Spleen (tissue), 11 donors: ENCODE results near the gene FNDC3A. TPM values are rescaled to one million over a fixed set of nuclear protein-coding genes. Genes with fewer than 3 reads are reported as not detected.
A peak's percentile ranks its signal among the peaks of the same experiment; 100 is the strongest.

ENCODE experiments used
- DNase-seq: peaks from one replicate; pipeline ENCODE4 v3.0.0-alpha.2; 2020
- H3K27ac ChIP-seq, 8 donors: fragments of 200-600 bp; sonication (generic) in 7 of 8; 1 replicate in 4 of 8; 2 replicates in 4 of 8; pipeline versions ENCODE4 v1.5.0 to v1.8.0; 2016 to 2021; ENCODE audit warnings: inconsistent platforms in 4 of 8, mild to moderate bottlenecking in 4 of 8, moderate library complexity in 1 of 8
- H3K27me3 ChIP-seq, 7 donors: fragments of 200-600 bp; sonication (generic) in 6 of 7; replicated peaks in 1 of 7; 1 replicate in 4 of 7; 2 replicates in 3 of 7; pipeline versions ENCODE4 v1.5.0 to v1.8.0; 2016 to 2021; ENCODE audit warnings: inconsistent platforms in 3 of 7, mild to moderate bottlenecking in 1 of 7
- H3K36me3 ChIP-seq, 6 donors: fragments of 200-600 bp; sonication (generic) in 5 of 6; 1 replicate in 4 of 6; 2 replicates in 2 of 6; pipeline versions ENCODE4 v1.5.0 to v1.8.0; 2016 to 2021; ENCODE audit warnings: inconsistent platforms in 2 of 6
- H3K4me1 ChIP-seq, 6 donors: fragments of 200-600 bp; sonication (generic) in 5 of 6; 1 replicate in 3 of 6; 2 replicates in 3 of 6; pipeline versions ENCODE4 v1.5.0 to v1.8.0; 2016 to 2021; ENCODE audit warnings: inconsistent platforms in 3 of 6
- H3K4me3 ChIP-seq, 8 donors: fragments of 200-600 bp; sonication (generic) in 7 of 8; 1 replicate in 4 of 8; 2 replicates in 4 of 8; pipeline versions ENCODE4 v1.5.0 to v1.8.0; 2016 to 2021; ENCODE audit warnings: inconsistent platforms in 4 of 8, mild to moderate bottlenecking in 4 of 8, moderate library complexity in 2 of 8
- H3K9me3 ChIP-seq, 8 donors: fragments of 200-600 bp; sonication (generic) in 7 of 8; 1 replicate in 4 of 8; 2 replicates in 4 of 8; pipeline versions ENCODE4 v1.5.0 to v1.8.0; 2016 to 2021; ENCODE audit warnings: inconsistent platforms in 4 of 8
- CTCF ChIP-seq, 11 experiments: fragments of 200-600 bp in 7 of 11; fragments of 450-650 bp in 4 of 11; sonication (generic) in 4 of 11; IDR thresholded peaks in 8 of 11; conservative IDR thresholded peaks in 3 of 11; 1 replicate in 7 of 11; 2 replicates in 4 of 11; pipeline versions ENCODE4 v1.4.0 to v1.8.0; 2016 to 2021; ENCODE audit warnings: antibody characterized with exemption in 11 of 11, inconsistent platforms in 4 of 11, mild to moderate bottlenecking in 1 of 11
- POLR2A ChIP-seq, 3 donors: fragments of 450-650 bp; IDR thresholded peaks; one replicate each; pipeline ENCODE4 v1.5.1; 2017; ENCODE audit warnings: antibody characterized with exemption in 3 of 3, mild to moderate bottlenecking in 1 of 3
- POLR2AphosphoS5 ChIP-seq, 3 donors: sonication (generic); formaldehyde crosslinking; IDR thresholded peaks; one replicate each; pipeline ENCODE4 v1.5.1; 2017; ENCODE audit warnings: antibody characterized with exemption in 3 of 3
- WGBS, 5 donors: extraction: QIAGEN DNeasy Blood & Tissue Kit in 3 of 5; methylation state at CpG; one replicate each; pipeline versions ENCODE4 v1.1.5 to v1.1.7; 2013 to 2018; 5-methylcytosine and 5-hydroxymethylcytosine counted together
- intact Hi-C: fragments of 100-400 bp; cut with DNase I; formaldehyde crosslinking; loops from one replicate; pipeline ENCODE4 v1.15.0; 2023; ENCODE audit warnings: low total_unique reads
- polyA plus RNA-seq, 3 donors: library from polyadenylated mRNA; stranded (reverse); fragments of 200-250 nt; gene quantifications; one replicate each; pipeline ENCODE4 v1.2.1, GENCODE V29; 2013
- total RNA-seq, 7 donors: library from RNA; depleted of rRNA in 3 of 7; stranded (reverse); fragments of >200 nt in 3 of 7; fragmentation: NEBNext Ultra II Directional in 4 of 7; extraction: Animal tissue kit (Norgen Biotek cat#: 25700) in 4 of 7; gene quantifications; one replicate each; pipeline versions ENCODE4 v1.1.0 to v1.2.1, GENCODE V29; 2016 to 2021
- donor health status: healthy with polysubstance abuse.
- donor health status: DM: no; HTN: no; CAD: no; lungs with moderate emphysema.
- donor health status: DM: no; HTN: no; CAD: no.
- donor health status: Bipolar disorder and iron deficiency.
- donor health status: healthy.
- donor health status: DM: no; HTN: no; CAD: no.
- donor health status: DM: yes; HTN: yes; CAD: no.

The FNDC3A gene
- total and polyA plus RNA-seq, 10 donors: 11.2 to 83.7 (median 53.8) TPM

DNA sequence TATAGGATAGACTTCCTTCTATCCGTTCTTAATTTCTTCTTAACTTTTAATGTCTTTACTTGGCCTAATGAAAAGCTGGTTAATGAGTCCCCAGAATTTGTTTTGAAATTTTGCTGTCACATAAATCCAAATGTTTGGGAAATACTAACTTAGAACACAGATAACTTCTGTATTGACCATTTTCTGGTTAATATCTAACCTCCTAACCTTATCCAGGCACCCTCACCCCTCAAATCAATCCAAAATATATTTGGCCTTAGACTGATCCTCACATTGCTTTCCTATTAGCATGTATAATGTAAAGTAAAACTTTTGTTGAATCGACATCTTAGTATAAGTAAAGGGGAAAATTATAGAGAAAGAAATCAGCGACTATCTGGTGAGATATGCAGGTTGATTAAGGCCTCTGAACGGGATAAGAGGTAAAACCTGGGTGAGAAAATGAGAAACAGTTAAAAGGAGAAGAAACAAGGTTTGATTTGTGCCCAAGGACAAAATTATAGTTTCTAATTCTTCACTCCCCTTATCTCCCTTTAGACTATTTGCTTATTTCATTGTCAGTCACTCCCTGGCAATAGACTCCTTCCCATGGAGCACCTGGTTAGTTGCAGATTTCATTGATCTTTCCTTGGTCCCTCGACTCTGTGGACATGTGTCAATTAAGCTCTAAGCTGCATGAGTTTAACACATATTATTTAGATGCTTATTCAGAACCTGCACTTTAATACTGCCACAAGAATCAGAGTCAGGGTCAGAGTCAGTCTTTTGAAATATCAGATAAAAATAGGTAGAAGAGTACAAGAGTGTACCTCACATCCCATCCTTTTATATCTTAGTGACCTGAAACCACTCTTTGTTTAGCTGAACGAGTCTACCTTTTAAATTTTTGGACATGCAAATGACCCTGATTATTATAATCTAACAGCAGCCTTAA, 125.2 kb downstream of the FNDC3A start:
- intact Hi-C loops: no loop called here
- TF ChIP-seq CTCF (IDR thresholded peaks at IDR 0.05 in 8 of 11, conservative IDR thresholded peaks at IDR 0.05 in 3 of 11) (no peak), POLR2AphosphoS5 (IDR thresholded peaks at IDR 0.05) (no peak), POLR2A (IDR thresholded peaks at IDR 0.05) (no peak)
- WGBS, 5 donors: 90 to 96% (median 93%) methylated on average over 6 of the region's 6 CpGs

GRCh38 chr13:49108196-49108595, 132.5 kb downstream of the FNDC3A start:
- H3K27ac ChIP-seq: no peak overlapping the region
- H3K36me3 ChIP-seq: no peaks in the 10 kb centered on the region
- WGBS, 5 donors: 61 to 83% (median 69%) methylated on average over 2 of the region's 2 CpGs
- H3K4me3 ChIP-seq: no peak overlapping the region
- H3K9me3 ChIP-seq: no peaks in the 10 kb centered on the region
- DNase-seq: no peak
- intact Hi-C loops: no loop called here
- TF ChIP-seq POLR2A (IDR thresholded peaks at IDR 0.05) (no peak), CTCF (IDR thresholded peaks at IDR 0.05 in 8 of 11, conservative IDR thresholded peaks at IDR 0.05 in 3 of 11) (no peak), POLR2AphosphoS5 (IDR thresholded peaks at IDR 0.05) (no peak)
- peaks cover 22 to 55% (median 37%) of the 10 kb centered on the region in 6 donors for H3K4me1 ChIP-seq
- H3K27me3 ChIP-seq: no peaks in the 10 kb centered on the region

More for the DNA sequence above, 125.2 kb downstream of the FNDC3A start:
- no peaks in the 10 kb centered on the region for H3K9me3 ChIP-seq
- no peak for DNase-seq
- H3K4me1 ChIP-seq: peaks cover 0 to 33% (median 25%) of the 10 kb centered on the region in 6 donors
- H3K4me3 ChIP-seq: no peak overlapping the region
- H3K27me3 ChIP-seq: no peaks in the 10 kb centered on the region
- H3K36me3 ChIP-seq: no peaks in the 10 kb centered on the region
- H3K27ac ChIP-seq: no peak overlapping the region

- TF ChIP-seq POLR2AphosphoS5 (IDR thresholded peaks at IDR 0.05) (peak in 1 of 3 donors; percentile 77), CTCF (IDR thresholded peaks at IDR 0.05 in 8 of 11, conservative IDR thresholded peaks at IDR 0.05 in 3 of 11) (no peak)
- peak; percentile 91 for DNase-seq
- Histone ChIP-seq H3K27me3 (no peaks in the 10 kb centered on the region), H3K36me3 (peaks cover 0 to 11% (median 5%) of the 10 kb centered on the region in 6 donors), H3K4me1 (peaks cover 29 to 74% (median 44%) of the 10 kb centered on the region in 6 donors), H3K4me3 (peak overlapping the region; percentile 37 to 76 (median 53)), H3K27ac (peak overlapping the region; percentile 34 to 81 (median 60)), H3K9me3 (no peaks in the 10 kb centered on the region)
- intact Hi-C loops: no loop called here
- 0 to 1% (median 1%) methylated on average over 16 of the region's 16 CpGs for WGBS, 5 donors
Measured at GRCh38 chr13:49110122-49110912, 134.6 kb downstream of the FNDC3A start.

DNA sequence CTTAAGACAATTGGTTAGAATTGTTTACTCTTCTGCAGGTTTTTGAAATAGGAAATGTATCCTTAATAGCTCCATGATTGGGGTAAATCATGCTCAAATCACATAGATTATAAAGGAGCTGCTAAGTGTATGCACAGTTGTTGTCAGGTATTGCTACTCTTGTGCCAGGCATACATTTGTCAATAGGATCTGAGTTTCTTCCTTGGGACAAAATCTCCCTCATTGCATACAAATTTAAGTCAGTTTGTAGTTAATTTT, 135.1 kb downstream of the FNDC3A start:
- H3K4me3 ChIP-seq: peak overlapping the region; percentile 37 to 76 (median 53)
- intact Hi-C loops: no loop called here
- peaks cover 0 to 16% (median 7%) of the 10 kb centered on the region in 6 donors for H3K36me3 ChIP-seq
- H3K27me3 ChIP-seq: no peaks in the 10 kb centered on the region
- peak overlapping the region in 3 of 8 donors; percentile 63 to 81 (median 73) for H3K27ac ChIP-seq
- H3K9me3 ChIP-seq: no peaks in the 10 kb centered on the region
- TF ChIP-seq POLR2AphosphoS5 (IDR thresholded peaks at IDR 0.05) (no peak), POLR2A (IDR thresholded peaks at IDR 0.05) (no peak), CTCF (IDR thresholded peaks at IDR 0.05 in 8 of 11, conservative IDR thresholded peaks at IDR 0.05 in 3 of 11) (no peak)
- H3K4me1 ChIP-seq: peaks cover 29 to 74% (median 44%) of the 10 kb centered on the region in 6 donors
- DNase-seq: no peak
